Cerebellar nuclear complex (tissue), 1 donor: Measurements from ENCODE around the gene BLOC1S5.
"Not testable (repeated sequence)": the region's sequence is repeated elsewhere in the genome, so short reads cannot be mapped to it uniquely, and the experiment has no call there.

ENCODE experiments used
- DNase-seq, 2 experiments: peaks; one replicate each; lab custom pipeline; 2025; lab: John Stamatoyannopoulos, UW

The BLOC1S5 gene

GRCh38 chr6:8082572-8082953, 18.4 kb upstream of the BLOC1S5 start:
- DNase-seq = no peak

GRCh38 chr6:8080362-8081151, 16.4 kb upstream of the BLOC1S5 start:
- no peak for DNase-seq

- no peak for DNase-seq
Observed at GRCh38 chr6:8079126-8079525, 14.9 kb upstream of the BLOC1S5 start.

GRCh38 chr6:8077991-8078390, 13.8 kb upstream of the BLOC1S5 start:
- DNase-seq = no peak

GRCh38 chr6:8075704-8076103, 11.5 kb upstream of the BLOC1S5 start:
- no peak for DNase-seq

- DNase-seq = no peak
Observed at GRCh38 chr6:8075185-8075584, 11.0 kb upstream of the BLOC1S5 start.

GRCh38 chr6:8074213-8074612, 10.0 kb upstream of the BLOC1S5 start:
- DNase-seq = no peak

- no peak for DNase-seq
Observed at GRCh38 chr6:8073758-8074157, 9.6 kb upstream of the BLOC1S5 start.

- DNase-seq = no peak
Observed at GRCh38 chr6:8070718-8071117, 6.5 kb upstream of the BLOC1S5 start.

GRCh38 chr6:8069631-8070284, 5.6 kb upstream of the BLOC1S5 start:
- no peak for DNase-seq

GRCh38 chr6:8069151-8069550, 5.0 kb upstream of the BLOC1S5 start:
- DNase-seq = no peak

- DNase-seq = no peak
Observed at GRCh38 chr6:8066108-8066507, 1.9 kb upstream of the BLOC1S5 start.

GRCh38 chr6:8065519-8065911, 1.3 kb upstream of the BLOC1S5 start:
- DNase-seq = no peak

GRCh38 chr6:8064638-8065518, 689 bp upstream of the BLOC1S5 start:
- DNase-seq = no peak

GRCh38 chr6:8061736-8062135, 2.5 kb downstream of the BLOC1S5 start:
- no peak for DNase-seq

GRCh38 chr6:8060346-8060745, 3.8 kb downstream of the BLOC1S5 start:
- no peak for DNase-seq

- no peak for DNase-seq
Observed at GRCh38 chr6:8059129-8059528, 5.1 kb downstream of the BLOC1S5 start.

- DNase-seq = no peak
Observed at GRCh38 chr6:8057793-8058192, 6.4 kb downstream of the BLOC1S5 start.

- DNase-seq = no peak
Observed at GRCh38 chr6:8057263-8057662, 6.9 kb downstream of the BLOC1S5 start.

- no peak for DNase-seq
Observed at GRCh38 chr6:8054276-8054675, 9.9 kb downstream of the BLOC1S5 start.

- no peak for DNase-seq
Observed at GRCh38 chr6:8047541-8048292, 16.5 kb downstream of the BLOC1S5 start.

- not testable (repeated sequence) for DNase-seq
Observed at GRCh38 chr6:8045769-8046168, 18.4 kb downstream of the BLOC1S5 start.
